ENCODE data around the gene ARHGAP15. TPM values are rescaled to one million over a fixed set of nuclear protein-coding genes. Genes with fewer than 3 reads are reported as not detected.

The ARHGAP15 gene
- polyA plus RNA-seq, 2 of the 4 experiments (the other 2 are of a cell fraction) = 0.34 TPM; not detected in 1

GRCh38 chr2:143162997-143163396, 33.8 kb downstream of the ARHGAP15 start (continued):
- TF ChIP-seq RAD21 (conservative IDR thresholded peaks at IDR 0.05 in 1 of 2, IDR thresholded peaks at IDR 0.05 in 1 of 2) (no peak), ATOH8 (CRISPR knock-in tag; IDR thresholded peaks at IDR 0.05; ENCODE audit: low read depth) (no peak), EP300 (IDR thresholded peaks at IDR 0.05) (no peak), FOSB (CRISPR knock-in tag; IDR thresholded peaks at IDR 0.05) (no peak)

- no peak for DNase-seq (ENCODE audit: low read depth in 1 of 2, low spot score in 1 of 2)
- Histone ChIP-seq H3K9me3 (no peaks in the 10 kb centered on the region), H3K4me3 (no peak overlapping the region), H3K4me2 (no peak overlapping the region), H3K27ac (no peak overlapping the region), H3K4me1 (no peaks in the 10 kb centered on the region)
- CTCF ChIA-PET = interaction anchor here (2.6 to 3.6 kb wide), 3 partner anchors 9 to 98 kb away, joined by 10 to 27 read pairs (median 12); no protein-coding TSS in a partner anchor
- FAIRE-seq = no peak
- no peak for ATAC-seq
- WGBS (ENCODE audit: missing lambda C conversion rate) = 63% methylated on average over 4 of the region's 4 CpGs
- no peak for TF ChIP-seq MAX (IDR thresholded peaks at IDR 0.05)
- TF ChIP-seq USF2 (IDR thresholded peaks at IDR 0.05) = no peak
- TF ChIP-seq SREBF2 (IDR thresholded peaks at IDR 0.05) = no peak
- no peak for TF ChIP-seq MAFK (IDR thresholded peaks at IDR 0.05; ENCODE audit: partially characterized antibody)
- TF ChIP-seq CBX2 (IDR thresholded peaks at IDR 0.05; ENCODE audit: borderline replicate concordance, low read depth) = no peak
- TF ChIP-seq KDM1A (IDR thresholded peaks at IDR 0.05; ENCODE audit: low read depth) = no peak
- TF ChIP-seq ATOH8 (CRISPR knock-in tag; IDR thresholded peaks at IDR 0.05; ENCODE audit: low read depth) = no peak
- no peak for TF ChIP-seq ZFP36 (IDR thresholded peaks at IDR 0.05; ENCODE audit: borderline replicate concordance, partially characterized antibody)
- TF ChIP-seq TP53 (CRISPR knock-in tag; IDR thresholded peaks at IDR 0.05) = no peak
- no peak for TF ChIP-seq RNF2 (IDR thresholded peaks at IDR 0.05; ENCODE audit: borderline replicate concordance, low read depth)
- no peak for TF ChIP-seq RFX5 (IDR thresholded peaks at IDR 0.05)
- POLR2A ChIA-PET = no interaction called here
Measured at GRCh38 chr2:143163499-143163898, 34.3 kb downstream of the ARHGAP15 start.

- H3K4me3 ChIP-seq = no peak overlapping the region
- no peak overlapping the region for H3K27ac ChIP-seq
- no peak overlapping the region for H3K4me2 ChIP-seq
- no peaks in the 10 kb centered on the region for H3K9me3 ChIP-seq
- no peak for ATAC-seq
- no peak for FAIRE-seq
- no peak for TF ChIP-seq ZC3H11A (IDR thresholded peaks at IDR 0.05)
- TF ChIP-seq HOXB13 (CRISPR knock-in tag; IDR thresholded peaks at IDR 0.05; ENCODE audit: low read depth) = no peak
- WGBS (ENCODE audit: missing lambda C conversion rate) = 19% methylated on average over 1 of the region's 1 CpG
- DNase-seq (ENCODE audit: low read depth in 1 of 2, low spot score in 1 of 2) = no peak
- ChIA-PET POLR2A (no interaction called here), CTCF (interaction anchor here (0.6 kb wide), 1 partner anchor 16 kb away, joined by 3 read pairs; no protein-coding TSS in a partner anchor)
- H3K4me1 ChIP-seq = no peaks in the 10 kb centered on the region
Measured at GRCh38 chr2:143165291-143165690, 36.1 kb downstream of the ARHGAP15 start.

- ATAC-seq = no peak
- H3K4me3 ChIP-seq = no peak overlapping the region
- H3K9me3 ChIP-seq = no peaks in the 10 kb centered on the region
- DNase-seq (ENCODE audit: low read depth in 1 of 2, low spot score in 1 of 2) = no peak
- no peaks in the 10 kb centered on the region for H3K4me1 ChIP-seq
- no peak overlapping the region for H3K27ac ChIP-seq
- ChIA-PET POLR2A (no interaction called here), CTCF (no interaction called here)
- no peak for FAIRE-seq
- 65% methylated on average over 1 of the region's 1 CpG for WGBS (ENCODE audit: missing lambda C conversion rate)
- H3K4me2 ChIP-seq = no peak overlapping the region
- TF ChIP-seq SMC3 (IDR thresholded peaks at IDR 0.05) (no peak), ATOH8 (CRISPR knock-in tag; IDR thresholded peaks at IDR 0.05; ENCODE audit: low read depth) (no peak), REST (IDR thresholded peaks at IDR 0.05) (no peak), EP300 (IDR thresholded peaks at IDR 0.05) (no peak), MAZ (IDR thresholded peaks at IDR 0.05; ENCODE audit: borderline replicate concordance, low read depth, low read length) (no peak), MAFK (IDR thresholded peaks at IDR 0.05; ENCODE audit: partially characterized antibody) (no peak), ZNF302 (CRISPR knock-in tag; IDR thresholded peaks at IDR 0.05) (no peak), HMGXB4 (CRISPR knock-in tag; IDR thresholded peaks at IDR 0.05; ENCODE audit: borderline replicate concordance) (no peak), CBX2 (IDR thresholded peaks at IDR 0.05; ENCODE audit: borderline replicate concordance, low read depth) (no peak)
Measured at GRCh38 chr2:143169105-143169504, 39.9 kb downstream of the ARHGAP15 start.

All from A549 (cell line).